GM23248 (cell line): ENCODE results near the gene CFAP54.

Source experiments
- EZH2 ChIP-seq: fragments of 200-600 bp; sonication (generic); IDR thresholded peaks from 2 replicates; pipeline ENCODE4 v1.6.1; 2018; ENCODE audit warnings: antibody characterized with exemption, mild to moderate bottlenecking; ENCODE audit not compliant: insufficient read depth, poor library complexity, severe bottlenecking
- EZH2phosphoT487 ChIP-seq: fragments of 200-600 bp; sonication (generic); IDR thresholded peaks from 2 replicates; pipeline ENCODE4 v1.6.1; 2018; ENCODE audit warnings: antibody characterized with exemption, moderate library complexity, mild to moderate bottlenecking, low read depth; ENCODE audit not compliant: insufficient read depth

GRCh38 chr12:96670334-96670899, 181.0 kb downstream of the CFAP54 start:
- TF ChIP-seq EZH2 (no peak), EZH2phosphoT487 (no peak)
